ENCODE measurements around the gene UBA52. TPM values are rescaled to one million over a fixed set of nuclear protein-coding genes. Genes with fewer than 3 reads are reported as not detected.

The UBA52 gene
- total RNA-seq, 1 experiment from 2014 or later: 1,276 TPM

- no peaks in the 10 kb centered on the region for H3K36me3 Mint-ChIP-seq (ENCODE audit: insufficient read depth, unreplicated experiment)
- H3K4me1 ChIP-seq: peaks cover 36% of the 10 kb centered on the region
- CTCF ChIA-PET: no interaction called here
Measured at GRCh38 chr19:18608102-18608804, 36.6 kb downstream of the UBA52 start.

DNA sequence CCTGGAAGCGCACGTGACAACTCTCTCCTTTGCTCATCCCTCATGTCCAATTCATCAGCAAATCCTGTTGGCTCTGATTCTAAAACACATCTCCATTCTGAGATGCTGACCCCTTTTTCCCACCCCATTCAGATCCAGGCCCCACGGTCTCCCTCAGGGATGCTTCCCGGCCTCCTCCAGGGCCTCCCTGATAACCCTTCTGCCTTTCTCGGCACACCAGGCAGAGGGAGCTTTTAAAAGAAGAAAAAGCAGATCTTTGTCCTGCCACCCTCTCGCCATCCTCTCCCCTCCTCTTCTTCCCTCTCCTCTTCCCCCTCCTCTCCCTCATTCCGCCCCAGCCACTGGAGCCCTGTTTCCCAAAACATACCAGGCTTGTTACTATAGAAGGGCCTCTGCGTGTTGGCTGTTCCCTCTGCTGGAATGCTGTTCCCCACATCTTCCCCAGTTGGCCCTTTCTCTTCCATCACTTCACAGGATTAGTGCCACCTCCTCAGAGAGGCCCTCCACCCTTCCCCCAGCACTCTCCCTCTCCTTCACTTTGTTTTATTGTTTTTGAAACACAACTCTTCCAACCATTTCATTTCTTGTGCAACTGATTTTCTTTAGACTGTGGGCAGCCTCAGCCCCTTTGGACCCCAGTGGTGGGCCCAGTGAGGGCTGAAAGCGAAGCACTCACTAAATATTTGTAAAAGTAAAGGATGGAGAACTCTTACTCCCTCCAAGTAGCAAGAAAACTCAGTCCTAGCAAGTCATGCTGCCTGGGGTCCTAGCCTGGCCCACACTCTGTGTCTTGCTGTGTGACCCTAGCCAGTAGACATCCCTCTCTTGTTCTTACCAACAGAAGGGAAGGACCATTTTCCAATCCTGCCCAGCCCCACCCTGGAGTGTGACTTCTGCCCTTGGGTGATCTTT is 37.4 kb downstream of the UBA52 start:
- H3K9me3 ChIP-seq: no peaks in the 10 kb centered on the region
- no peaks in the 10 kb centered on the region for H3K36me3 ChIP-seq (ENCODE audit: control insufficient read depth, insufficient read depth, low read length)
- ChIA-PET CTCF (no interaction called here), POLR2A (no interaction called here)
- H3K27me3 ChIP-seq (replicated peaks; ENCODE audit: control insufficient read depth, insufficient read depth, low read length): peaks cover 17% of the 10 kb centered on the region
- Mint-ChIP-seq H3K4me3 (ENCODE audit: unreplicated experiment) (peak overlapping the region; percentile 1), H3K27me3 (ENCODE audit: insufficient read depth, unreplicated experiment) (peaks cover 34% of the 10 kb centered on the region), H3K9me3 (ENCODE audit: unreplicated experiment) (no peaks in the 10 kb centered on the region), H3K36me3 (ENCODE audit: insufficient read depth, unreplicated experiment) (no peaks in the 10 kb centered on the region), H3K4me1 (ENCODE audit: low read depth, unreplicated experiment) (peaks cover 13% of the 10 kb centered on the region), H3K27ac (ENCODE audit: unreplicated experiment) (no peak overlapping the region)
- TF ChIP-seq, protein P1, sequence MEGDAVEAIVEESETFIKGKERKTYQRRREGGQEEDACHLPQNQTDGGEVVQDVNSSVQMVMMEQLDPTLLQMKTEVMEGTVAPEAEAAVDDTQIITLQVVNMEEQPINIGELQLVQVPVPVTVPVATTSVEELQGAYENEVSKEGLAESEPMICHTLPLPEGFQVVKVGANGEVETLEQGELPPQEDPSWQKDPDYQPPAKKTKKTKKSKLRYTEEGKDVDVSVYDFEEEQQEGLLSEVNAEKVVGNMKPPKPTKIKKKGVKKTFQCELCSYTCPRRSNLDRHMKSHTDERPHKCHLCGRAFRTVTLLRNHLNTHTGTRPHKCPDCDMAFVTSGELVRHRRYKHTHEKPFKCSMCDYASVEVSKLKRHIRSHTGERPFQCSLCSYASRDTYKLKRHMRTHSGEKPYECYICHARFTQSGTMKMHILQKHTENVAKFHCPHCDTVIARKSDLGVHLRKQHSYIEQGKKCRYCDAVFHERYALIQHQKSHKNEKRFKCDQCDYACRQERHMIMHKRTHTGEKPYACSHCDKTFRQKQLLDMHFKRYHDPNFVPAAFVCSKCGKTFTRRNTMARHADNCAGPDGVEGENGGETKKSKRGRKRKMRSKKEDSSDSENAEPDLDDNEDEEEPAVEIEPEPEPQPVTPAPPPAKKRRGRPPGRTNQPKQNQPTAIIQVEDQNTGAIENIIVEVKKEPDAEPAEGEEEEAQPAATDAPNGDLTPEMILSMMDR (IDR thresholded peaks at IDR 0.05; ENCODE audit: insufficient read depth in 1 of 2, low read depth in 1 of 2, low read length in 1 of 2, severe bottlenecking in 1 of 2, unreplicated experiment in 1 of 2): no peak
- peaks cover 36% of the 10 kb centered on the region for H3K4me1 ChIP-seq
- BruUV-seq (replicated peaks): no TSS peak
- DNase-seq: no peak
- intact Hi-C loops (cut with micrococcal nuclease; ENCODE audit: unreplicated experiment): no loop called here
- no peak overlapping the region for H3K4me3 ChIP-seq (ENCODE audit: low read depth, low read length)

More at GRCh38 chr19:18608102-18608804, 36.6 kb downstream of the UBA52 start:
- no peaks in the 10 kb centered on the region for H3K9me3 ChIP-seq
- H3K9me3 Mint-ChIP-seq (ENCODE audit: unreplicated experiment): no peaks in the 10 kb centered on the region
- POLR2A ChIA-PET: no interaction called here
- no peaks in the 10 kb centered on the region for H3K36me3 ChIP-seq (ENCODE audit: control insufficient read depth, insufficient read depth, low read length)
- no TSS peak for BruUV-seq (replicated peaks)
- intact Hi-C loops (cut with micrococcal nuclease; ENCODE audit: unreplicated experiment): no loop called here
- H3K27me3 ChIP-seq (replicated peaks; ENCODE audit: control insufficient read depth, insufficient read depth, low read length): peaks cover 17% of the 10 kb centered on the region
- DNase-seq: no peak
- H3K4me3 ChIP-seq (ENCODE audit: low read depth, low read length): no peak overlapping the region
- peaks cover 16% of the 10 kb centered on the region for H3K4me1 Mint-ChIP-seq (ENCODE audit: low read depth, unreplicated experiment)
- no peak overlapping the region for H3K27ac Mint-ChIP-seq (ENCODE audit: unreplicated experiment)
- H3K27me3 Mint-ChIP-seq (ENCODE audit: insufficient read depth, unreplicated experiment): peaks cover 29% of the 10 kb centered on the region
- peak overlapping the region; percentile 66 for H3K4me3 Mint-ChIP-seq (ENCODE audit: unreplicated experiment)
- TF ChIP-seq, protein P1 (IDR thresholded peaks at IDR 0.05; ENCODE audit: insufficient read depth in 1 of 2, low read depth in 1 of 2, low read length in 1 of 2, severe bottlenecking in 1 of 2, unreplicated experiment in 1 of 2): no peak

DNA sequence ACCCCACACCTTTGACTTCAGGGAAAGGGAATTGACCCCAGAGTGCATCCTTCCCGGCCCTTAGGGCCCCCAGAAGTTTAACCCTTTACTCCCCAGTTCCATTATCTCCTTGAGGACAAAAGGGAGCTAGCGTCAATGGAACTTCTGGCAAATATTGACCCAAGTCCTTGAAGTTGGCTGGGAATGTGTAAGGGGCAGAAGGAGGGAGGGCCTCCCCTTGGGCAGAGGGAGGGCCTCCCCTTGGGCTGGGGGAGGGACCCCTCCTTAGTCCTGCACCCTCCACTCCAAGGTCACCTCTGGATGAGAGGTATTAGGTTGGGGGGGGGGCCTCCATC is 38.0 kb downstream of the UBA52 start:
- H3K36me3 ChIP-seq (ENCODE audit: control insufficient read depth, insufficient read depth, low read length): no peaks in the 10 kb centered on the region
- H3K27me3 ChIP-seq (replicated peaks; ENCODE audit: control insufficient read depth, insufficient read depth, low read length): peaks cover 15% of the 10 kb centered on the region
- H3K27ac Mint-ChIP-seq (ENCODE audit: unreplicated experiment): no peak overlapping the region
- ChIA-PET POLR2A (no interaction called here), CTCF (interaction anchor here (0.5 kb wide), 1 partner anchor 591 kb away, joined by 5 read pairs; no protein-coding TSS in a partner anchor)
- no TSS peak for BruUV-seq (replicated peaks)
- H3K4me3 Mint-ChIP-seq (ENCODE audit: unreplicated experiment): no peak overlapping the region
- DNase-seq: no peak
- H3K9me3 Mint-ChIP-seq (ENCODE audit: unreplicated experiment): no peaks in the 10 kb centered on the region
- intact Hi-C loops (cut with micrococcal nuclease; ENCODE audit: unreplicated experiment): no loop called here
- H3K9me3 ChIP-seq: no peaks in the 10 kb centered on the region
- no peak overlapping the region for H3K4me3 ChIP-seq (ENCODE audit: low read depth, low read length)
- H3K4me1 Mint-ChIP-seq (ENCODE audit: low read depth, unreplicated experiment): peaks cover 13% of the 10 kb centered on the region
- peaks cover 36% of the 10 kb centered on the region for H3K4me1 ChIP-seq
- H3K36me3 Mint-ChIP-seq (ENCODE audit: insufficient read depth, unreplicated experiment): no peaks in the 10 kb centered on the region
- peaks cover 34% of the 10 kb centered on the region for H3K27me3 Mint-ChIP-seq (ENCODE audit: insufficient read depth, unreplicated experiment)
- TF ChIP-seq, protein P1 (IDR thresholded peaks at IDR 0.05; ENCODE audit: insufficient read depth in 1 of 2, low read depth in 1 of 2, low read length in 1 of 2, severe bottlenecking in 1 of 2, unreplicated experiment in 1 of 2): no peak
